GDM1 (cell line): ENCODE results near the gene NBEAL2.
"Not testable (repeated sequence)": the region's sequence is repeated elsewhere in the genome, so short reads cannot be mapped to it uniquely, and the experiment has no call there.

Experiments used
- DNase-seq: peaks from one replicate; lab custom pipeline; 2025; lab: John Stamatoyannopoulos, UW

NBEAL2 gene

DNA sequence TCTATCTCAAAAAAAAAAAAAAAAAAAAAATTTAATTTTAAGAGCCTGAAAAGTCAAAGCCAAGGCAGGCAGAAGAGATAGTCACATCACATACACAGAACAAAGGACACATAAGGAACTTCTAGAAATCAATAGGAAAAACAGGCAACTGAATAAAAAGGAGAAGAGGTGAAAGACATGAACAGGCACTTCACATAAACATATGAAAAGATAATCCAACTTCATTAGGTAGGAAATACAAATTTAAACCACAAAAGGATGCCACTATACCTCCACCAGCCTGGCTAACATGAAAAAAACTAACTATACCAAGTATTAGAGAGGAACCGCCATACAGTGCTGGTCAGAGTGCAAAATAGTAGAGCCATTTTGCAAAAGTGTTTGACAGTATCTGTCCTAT, 17.0 kb upstream of the NBEAL2 start:
- DNase-seq, result no peak

DNA sequence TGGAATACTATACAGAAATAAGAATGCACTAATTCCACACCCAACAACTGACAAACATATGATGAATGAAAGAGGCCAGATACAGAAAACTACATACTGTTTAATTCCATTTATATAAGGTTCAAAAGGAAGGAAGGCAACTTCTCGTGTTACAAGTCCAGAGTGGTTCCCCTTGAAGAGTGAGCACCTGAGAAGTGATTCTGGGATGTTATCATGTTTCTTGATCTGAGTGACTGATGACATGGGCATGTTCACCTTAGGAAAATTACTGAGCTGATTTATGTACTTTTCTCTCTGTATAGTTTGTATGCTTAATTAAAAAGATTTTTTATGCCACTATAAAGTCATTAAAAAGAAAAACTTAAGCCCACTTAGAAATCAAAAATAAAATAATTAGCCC, 16.5 kb upstream of the NBEAL2 start:
- no peak for DNase-seq

DNA sequence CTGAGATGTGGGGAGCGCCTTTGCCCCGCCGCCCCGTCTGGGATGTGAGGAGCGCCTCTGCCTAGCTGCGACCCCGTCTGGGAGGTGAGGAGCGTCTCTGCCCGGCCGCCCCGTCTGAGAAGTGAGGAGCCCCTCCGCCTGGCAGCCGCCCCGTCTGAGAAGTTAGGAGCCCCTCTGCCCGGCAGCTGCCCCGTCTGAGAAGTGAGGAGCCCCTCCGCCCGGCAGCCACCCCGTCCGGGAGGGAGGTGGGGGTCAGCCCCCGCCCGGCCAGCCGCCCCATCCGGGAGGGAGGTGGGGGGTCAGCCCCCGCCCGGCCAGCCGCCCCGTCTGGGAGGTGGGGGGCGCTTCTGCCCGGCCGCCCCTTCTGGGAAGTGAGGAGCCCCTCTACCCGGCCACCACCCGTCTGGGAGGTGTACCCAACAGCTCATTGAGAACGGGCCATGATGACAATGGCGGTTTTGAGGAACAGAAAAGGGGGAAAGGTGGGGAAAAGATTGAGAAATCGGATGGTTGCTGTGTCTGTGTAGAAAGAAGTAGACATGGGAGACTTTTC, 15.4 kb upstream of the NBEAL2 start:
- DNase-seq, result not testable (repeated sequence)

DNA sequence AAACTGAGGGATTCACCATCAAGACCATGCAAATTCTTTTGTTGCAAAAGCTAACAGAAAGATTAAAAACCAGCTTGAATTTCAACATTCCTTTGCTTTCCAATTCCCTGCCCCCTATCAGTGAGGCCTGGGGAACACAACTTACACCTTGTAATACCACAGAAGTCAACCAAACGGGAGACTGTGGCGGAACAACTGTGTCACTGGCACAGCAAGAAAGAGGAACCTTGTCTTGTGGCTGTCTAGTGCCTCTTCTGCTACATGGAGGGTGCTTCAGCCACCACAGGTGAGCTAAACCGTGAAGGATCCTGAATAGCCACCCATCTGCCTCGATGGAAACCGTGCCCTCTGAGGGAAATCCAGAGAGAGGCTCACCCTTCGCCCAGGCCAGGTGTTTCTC, 14.3 kb upstream of the NBEAL2 start:
- DNase-seq, result peak; percentile 52

DNA sequence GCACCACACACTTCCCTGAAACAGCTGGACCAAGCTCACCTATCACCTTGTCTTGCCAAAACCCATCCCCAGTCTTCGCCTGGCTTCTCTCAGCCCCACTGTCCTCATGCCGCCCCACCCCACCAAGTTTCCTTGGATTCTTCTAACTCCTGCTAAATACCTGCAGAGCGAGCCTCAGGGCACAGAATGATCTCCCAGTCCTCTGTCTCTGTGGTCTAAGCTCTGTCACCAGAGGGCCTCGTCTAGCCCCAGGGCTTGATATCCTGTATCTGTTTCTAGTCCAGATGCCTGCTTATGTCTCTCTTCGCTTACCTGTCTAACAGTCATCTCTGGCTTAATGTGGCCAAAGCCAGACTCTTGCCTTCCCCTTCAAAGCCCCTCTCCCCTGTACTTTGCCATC, 12.7 kb upstream of the NBEAL2 start:
- DNase-seq, result no peak

DNA sequence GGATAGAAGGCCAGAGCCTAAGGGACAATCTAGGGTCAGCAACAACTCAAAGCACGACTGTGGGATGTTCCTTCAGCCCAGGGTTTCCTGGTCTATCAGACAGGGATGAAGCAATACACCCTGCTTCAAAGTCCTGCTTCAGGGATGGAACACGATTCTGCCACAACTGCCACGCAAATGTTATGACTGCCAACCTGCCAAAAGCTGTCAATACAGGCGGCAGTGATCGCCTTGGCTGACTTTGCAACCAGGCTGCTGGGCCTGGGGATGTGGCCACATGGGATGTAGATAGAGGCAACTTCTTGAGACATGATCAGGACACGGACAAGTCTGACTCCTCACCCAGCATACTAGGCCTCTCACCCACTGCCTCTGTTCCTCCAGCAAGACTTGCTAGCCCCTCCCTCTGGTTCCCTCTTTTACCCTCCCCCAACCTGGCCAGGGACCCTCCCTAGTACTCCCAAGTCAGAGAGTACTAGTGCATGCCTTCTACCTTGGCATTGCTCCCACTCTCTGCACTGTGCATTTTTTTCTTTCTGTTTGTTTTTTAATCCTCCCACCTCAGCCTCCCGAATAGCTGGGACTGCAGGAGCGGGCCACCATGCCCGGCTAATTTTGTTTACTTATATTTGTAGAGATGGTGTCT, 10.6 kb upstream of the NBEAL2 start:
- DNase-seq, result no peak

DNA sequence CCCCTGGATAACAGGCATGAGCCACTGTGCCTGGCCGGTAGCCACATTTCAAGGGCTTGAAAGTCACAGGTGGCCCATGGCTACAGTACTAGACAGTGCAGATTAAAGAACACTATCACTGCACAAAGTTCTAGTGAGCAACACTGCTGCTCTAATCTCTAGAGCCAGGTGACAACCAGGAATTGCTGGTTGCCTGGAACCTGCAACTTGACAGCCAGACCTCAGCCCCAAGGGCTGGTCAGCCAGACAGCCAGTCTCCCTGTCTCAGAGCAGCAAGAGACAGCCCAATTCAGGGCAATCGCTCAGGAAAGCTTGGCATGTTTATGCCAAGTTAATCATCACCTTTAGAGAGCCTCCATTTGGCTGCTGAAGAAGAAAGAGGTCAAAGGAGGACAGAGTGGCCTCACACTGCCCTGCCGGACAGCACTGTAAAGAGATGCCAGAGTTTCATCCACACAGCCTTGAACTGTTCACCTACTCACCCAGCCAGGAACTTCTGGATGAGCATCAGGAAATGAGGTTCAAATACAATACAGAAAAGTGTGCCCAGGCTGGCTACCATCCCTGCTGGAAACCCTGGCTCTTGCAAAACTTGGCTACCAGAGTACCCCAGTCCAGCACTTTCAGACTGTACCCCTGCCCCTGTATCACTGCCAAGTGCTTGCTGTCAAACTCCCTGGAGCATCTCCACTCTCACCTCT, 8.9 kb upstream of the NBEAL2 start:
- DNase-seq, result no peak

DNA sequence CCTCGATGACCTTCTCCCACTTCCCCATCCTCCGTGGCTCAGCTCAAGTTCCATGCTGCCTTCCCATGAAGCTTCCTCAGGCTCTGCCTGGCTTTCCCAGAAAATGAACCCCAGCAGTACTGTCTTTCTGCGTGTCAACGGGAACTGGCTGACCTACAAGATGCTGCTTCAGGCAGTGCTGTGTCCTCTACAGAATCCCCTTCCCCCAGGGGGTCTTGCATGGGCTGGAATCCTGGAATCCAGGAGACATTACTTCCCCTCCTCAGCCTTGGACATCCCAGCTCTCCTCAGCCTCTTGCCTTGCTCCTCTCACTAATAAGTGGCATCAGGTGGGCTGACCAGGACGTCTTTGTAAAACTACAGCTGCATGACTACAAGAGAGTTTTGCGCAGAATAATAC, 8.3 kb upstream of the NBEAL2 start:
- no peak for DNase-seq

DNA sequence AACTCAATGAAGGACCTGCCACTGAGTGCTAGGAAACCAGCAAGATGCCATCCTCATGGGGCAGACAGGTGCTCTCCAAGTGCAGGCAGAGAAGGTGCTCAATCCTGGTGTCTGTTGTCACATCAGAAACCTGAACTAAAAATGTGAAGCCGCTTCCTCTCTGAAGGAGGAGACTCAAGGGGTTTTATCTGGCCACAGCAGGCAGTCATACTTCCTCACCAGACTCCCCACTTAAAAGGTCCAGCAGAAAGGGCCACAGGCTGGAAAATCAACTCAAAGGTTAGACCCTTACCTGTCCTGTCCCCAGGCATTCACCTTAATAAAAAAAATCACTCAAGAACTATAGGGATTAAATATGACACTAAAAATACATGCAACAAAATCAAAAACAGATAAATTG, 7.7 kb upstream of the NBEAL2 start:
- DNase-seq, result peak; percentile 33

DNA sequence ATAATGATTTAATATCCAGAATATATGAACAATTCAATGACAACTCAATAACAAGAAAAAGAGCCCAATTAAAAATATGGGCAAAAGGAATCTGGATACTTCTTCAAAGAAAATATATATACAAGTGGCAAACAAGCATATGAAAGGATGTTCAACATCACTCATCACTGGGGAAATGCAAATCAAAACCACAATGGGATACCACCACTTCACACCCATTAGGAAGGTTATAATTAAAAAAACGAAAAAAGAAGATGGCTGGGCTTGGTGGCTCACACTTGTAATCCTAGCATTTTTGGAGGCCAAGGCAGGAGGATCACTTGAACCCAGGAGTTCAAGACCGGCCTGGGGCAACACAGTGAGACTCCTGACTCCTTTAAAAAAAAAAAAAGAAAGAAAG, 7.1 kb upstream of the NBEAL2 start:
- DNase-seq, result no peak

DNA sequence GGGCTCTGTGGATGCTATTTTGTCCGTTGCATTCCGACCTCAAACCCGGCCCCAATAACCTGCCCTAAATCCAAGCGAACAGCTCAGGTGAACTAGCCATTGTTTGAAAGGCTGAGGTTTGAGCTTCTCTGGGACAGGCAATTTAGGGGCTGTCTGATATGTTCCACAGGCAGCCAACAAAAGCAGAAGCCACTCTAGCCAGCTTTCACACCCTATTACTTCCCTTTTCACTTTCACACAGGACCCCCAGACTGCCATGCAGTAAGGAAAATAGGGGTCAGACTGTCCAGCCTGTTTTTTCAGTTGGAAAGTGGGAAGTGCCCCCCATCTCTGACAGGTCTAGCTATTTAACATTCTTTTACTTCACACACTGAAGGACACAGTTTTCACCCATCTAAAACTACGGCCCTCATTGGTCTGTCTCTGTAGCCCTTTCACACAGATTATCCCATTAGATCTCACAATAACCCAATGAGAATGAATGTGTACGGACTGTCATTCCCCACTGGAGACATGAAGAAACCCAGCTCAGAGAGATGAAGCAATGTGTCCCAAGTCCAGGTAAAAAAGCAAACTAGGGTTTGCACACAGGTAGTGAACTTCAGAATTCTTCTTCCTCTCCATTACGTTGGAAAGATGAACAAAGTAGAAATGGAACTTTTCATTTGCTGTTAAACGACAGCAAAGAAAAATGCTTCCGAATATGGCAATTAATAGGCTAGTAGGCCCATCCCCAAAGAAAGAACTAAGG, 4.9 kb upstream of the NBEAL2 start:
- DNase-seq, result no peak

DNA sequence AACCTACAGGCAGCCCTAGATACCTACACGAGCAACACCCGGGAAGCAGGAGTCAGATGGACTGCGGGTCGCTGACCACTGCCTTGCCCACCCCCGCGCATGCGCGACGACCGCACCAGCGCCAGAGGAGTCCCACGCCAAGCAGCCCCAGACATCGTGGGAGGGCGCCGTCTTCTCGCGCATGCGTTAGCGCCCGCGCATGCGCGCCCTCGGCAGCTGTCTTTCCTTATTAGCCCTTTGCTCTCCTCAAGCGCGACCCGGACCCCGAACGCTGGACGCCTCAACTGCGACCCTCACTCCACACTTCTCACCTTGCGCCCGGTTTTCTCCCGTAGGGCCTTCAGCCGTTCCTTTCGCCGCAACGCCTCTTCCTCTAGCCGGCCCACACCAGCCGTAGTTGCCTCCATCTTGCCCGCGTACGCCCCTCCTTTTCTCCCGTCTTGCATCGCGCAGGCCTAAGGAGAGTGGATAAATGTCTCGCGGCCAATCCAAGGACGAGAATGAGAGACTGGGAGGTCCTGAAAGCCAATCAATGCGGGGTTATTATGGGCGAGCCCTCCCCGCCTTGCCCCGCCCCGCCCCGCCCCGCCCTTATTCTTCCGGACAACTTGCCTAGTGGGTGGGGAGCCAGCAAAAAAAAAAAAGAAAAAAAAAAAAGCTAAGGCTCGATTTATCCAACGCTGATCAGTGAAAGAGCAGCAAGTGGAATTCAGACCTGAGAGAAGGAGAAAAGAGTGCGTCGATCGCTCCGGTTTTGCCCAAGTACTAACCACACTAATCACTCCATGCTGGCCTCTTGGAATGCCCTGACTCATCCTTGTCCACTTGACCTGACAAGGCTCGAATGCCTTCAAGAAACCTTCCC, 2.9 kb upstream of the NBEAL2 start, which contains the start of gene CCDC12:
TSS of gene CCDC12 (minus strand) at position 420 of the 865 bp plus-strand sequence. CDS start at position 407, 13 bp downstream.
- peak; percentile 97 for DNase-seq

DNA sequence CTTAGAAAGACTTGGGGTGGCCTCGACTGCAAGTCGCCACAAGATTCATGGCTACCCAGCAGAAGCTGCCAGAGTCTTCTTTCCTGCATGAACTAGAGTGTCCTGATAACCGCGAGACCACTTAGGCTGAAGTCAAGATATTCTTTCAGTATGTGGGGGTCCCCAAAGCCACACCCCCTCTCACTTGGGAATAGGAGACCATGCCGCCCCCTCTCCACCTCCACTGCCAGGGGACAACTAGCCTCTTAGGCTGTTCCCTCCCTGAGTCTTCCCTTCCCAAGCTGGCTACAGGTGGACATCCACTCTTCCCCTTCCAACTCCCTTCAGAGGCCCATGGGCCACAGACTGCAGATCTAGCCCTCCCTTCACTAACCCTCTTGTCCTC, 1.7 kb upstream of the NBEAL2 start:
- DNase-seq, result no peak

DNA sequence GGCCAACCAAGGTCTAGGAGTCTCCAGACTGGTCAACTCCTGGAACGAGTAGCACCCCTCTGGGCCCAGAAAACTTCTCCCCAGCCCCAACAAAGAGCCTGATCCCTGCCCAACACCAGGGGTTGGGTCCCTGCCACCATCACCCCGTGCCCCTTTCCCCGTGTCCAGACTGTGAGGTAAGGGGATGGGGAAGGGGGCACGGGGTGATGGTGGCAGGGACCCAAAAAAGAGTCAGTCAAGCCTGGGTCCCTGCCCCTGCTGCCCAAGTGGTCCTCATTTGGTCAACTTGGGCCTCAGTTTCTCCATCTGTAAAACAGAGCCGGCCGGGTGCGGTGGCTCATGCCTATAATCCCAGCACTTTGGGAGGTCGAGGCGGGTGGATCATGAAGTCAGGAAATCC, 1.1 kb upstream of the NBEAL2 start:
- no peak for DNase-seq

DNA sequence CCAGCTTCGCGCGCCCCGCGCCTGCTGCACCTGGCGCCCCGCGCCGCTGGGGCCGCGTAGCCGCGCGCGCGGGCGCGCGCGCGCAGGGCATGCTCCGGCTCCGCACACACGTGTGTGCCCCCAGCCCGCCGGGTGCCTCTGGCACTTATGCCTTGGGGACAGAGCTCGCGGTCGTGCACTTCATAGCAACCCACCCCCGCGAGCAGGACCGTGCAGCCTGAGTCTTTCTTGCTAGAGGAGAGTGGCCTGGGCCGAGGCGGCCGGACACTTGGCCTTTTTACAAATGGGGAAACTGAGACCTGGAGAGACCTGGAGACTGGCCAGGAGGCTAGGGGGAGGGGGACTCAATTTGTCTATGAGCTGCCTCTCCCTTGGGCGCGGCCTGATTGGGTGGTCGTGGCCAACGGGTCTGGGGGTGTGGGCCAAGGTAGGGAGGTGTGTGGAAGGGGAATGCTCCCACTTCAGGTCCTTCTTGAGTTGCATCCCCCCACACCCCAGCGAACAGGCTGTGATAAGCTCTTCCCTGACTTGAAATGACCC, 562 bp downstream of the NBEAL2 start:
- no peak for DNase-seq

DNA sequence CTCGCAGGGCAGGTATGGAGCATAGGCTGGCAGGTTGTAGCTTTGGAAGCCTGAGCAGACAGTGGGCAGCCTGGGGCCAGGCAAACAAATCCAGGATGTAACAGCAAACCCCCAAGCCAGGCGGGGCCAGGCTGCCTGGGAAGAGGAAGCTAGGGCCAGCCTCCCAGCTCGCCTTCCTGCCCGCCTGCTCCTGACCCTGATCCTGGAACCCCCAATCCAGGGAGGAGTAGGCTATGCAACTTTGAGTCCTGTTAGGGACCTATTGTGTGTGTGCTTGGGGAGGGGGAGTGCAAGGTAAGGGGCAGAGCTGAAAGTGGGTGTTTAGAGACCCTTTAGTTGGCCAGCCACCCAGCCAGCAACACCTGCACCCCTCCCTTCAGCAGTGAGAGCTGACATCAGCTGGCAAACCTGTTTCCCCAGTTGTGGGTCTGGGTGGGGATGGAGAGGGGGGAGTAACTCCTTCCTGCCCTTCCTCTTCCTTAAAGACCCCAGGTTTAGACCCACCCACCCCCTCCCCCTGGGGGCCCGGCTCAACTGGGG, 2.5 kb downstream of the NBEAL2 start:
- peak; percentile 17 for DNase-seq

DNA sequence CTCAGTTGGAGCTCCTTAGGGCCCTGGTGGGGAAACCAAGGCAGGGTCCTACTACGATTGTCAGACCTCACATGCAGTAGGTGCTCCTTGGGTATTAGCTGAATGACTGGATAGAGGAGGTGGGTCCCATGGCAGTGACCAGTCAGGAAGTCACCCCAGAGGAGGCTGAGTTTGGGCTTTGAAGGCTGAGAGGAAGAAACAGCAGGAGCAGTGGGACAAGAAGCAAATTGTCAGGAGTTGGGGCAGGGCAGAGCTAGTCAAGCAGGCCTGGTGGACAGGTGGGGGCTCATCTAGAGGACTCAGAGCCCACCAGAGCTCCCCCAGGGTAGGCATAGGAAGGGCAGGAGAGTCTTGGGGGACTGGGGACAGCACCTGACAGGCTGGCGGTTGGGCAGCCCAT, 3.1 kb downstream of the NBEAL2 start:
- no peak for DNase-seq

DNA sequence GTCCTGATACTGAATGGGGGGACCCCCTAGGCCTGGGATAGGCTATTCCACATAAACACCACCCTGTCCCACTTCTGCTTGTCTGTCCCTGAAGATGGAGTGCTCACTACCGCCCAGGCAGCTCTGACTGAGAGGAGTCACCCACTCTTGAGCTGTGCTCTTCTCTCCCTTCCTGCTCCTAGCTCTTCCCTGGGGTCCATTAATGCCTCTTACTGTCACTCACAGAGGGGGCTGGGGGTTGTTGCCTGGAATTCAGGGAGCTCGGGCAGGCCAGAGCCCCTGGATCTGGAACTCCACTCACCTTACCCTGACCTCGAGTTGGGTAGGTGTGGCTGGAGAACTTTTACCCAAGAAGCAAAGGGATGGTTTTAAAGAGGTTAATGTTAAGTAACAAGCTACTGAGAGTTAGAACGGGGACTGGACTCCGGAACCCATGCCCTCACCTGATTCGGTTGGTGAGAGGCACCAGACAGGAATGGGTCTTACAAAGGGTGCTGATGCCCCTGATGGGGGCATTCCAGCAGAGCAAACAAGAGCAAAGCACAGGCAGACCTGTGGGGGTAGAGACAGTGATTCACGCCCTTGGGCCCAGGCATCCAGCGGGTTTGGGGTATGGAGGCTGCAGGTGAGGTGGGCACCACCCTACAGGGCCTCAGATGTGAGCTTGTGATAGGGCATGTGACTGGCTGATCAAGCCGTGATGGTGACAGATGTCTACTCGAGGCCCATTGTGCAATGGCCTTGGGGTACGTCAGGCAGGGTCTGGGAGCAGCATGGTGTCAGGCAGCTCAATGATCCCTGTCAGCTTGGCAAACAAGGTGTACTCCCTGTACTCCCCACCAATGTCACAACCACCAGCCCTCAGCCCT, 5.4 kb downstream of the NBEAL2 start:
- no peak for DNase-seq

DNA sequence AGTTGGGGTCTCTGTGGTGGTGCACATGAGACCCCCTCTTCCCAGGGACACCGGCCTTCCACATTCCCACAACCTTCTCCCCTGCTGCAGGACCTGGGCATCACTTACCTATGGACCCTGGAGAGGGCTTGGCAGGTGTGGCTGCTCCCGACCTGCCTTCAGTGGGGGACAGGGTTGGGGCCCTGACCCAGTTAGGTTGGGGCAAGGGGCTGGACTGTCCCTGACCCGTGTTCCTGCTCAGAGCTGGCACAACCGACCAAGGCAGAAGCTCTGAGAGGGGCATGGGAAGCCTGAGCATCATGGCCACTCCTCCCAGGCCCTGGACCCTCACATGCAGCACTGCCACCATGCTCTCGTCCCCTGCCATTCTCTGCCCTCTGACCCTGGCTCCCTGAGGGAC, 6.1 kb downstream of the NBEAL2 start:
- DNase-seq, result no peak

DNA sequence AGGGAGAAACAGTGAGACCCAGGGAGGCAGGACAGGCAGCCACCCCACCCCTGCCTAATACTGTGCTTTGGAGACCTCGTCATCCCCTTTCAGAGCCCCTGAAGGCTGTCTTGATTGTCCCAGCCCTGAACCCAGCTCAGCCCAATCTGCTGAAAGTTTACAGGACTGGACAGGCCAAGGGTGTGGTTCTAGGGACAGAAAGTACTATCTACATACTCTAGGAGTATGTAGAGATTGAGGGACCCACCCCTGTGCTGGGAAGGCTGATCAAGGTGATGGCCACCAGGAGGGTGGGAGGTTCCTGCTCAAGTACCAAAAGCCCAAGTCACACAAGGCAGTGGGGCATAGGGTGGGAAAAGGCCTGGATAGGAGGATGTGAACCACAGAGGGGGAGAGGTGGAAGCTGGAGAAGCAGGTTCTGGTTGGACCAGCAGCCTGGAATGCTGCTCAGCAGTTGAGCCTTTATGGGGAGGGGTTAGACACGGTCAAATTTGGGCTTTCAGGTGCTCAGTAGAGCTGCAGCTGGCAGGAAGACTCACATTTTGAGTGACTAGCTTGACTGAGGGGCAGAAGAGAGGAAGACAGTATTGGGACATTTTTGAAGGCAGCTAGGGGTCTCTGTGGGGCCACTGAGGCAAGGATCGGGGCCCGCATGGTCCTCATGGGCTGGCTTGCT, 6.7 kb downstream of the NBEAL2 start:
- no peak for DNase-seq
